ENCODE results near the gene VPS26B.

Gene VPS26B

DNA sequence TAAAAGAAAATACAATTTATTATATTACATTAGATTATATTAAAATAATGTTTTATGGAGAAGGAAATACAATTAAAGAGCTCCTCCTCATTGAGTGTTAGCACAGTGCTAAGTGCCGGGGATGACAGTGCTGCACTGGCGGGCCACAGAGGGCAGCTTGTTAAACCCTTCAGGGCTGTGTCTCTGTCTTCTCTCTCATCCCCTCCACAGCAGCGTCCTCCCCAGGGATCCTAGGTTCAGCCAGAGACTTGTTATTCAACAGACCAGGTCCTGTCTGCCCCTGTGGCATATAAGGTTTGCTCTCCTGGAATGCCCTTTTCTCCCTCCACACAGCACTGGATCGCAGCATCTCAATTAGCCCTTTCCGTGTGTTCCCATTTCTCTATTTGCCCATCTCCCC is 14.5 kb downstream of the VPS26B start:
- no peak overlapping the region for H3K4me3 ChIP-seq (ENCODE audit: low read depth, low read length)
- DNase-seq (ENCODE audit: low read depth): no peak
- TF ChIP-seq, protein P1, sequence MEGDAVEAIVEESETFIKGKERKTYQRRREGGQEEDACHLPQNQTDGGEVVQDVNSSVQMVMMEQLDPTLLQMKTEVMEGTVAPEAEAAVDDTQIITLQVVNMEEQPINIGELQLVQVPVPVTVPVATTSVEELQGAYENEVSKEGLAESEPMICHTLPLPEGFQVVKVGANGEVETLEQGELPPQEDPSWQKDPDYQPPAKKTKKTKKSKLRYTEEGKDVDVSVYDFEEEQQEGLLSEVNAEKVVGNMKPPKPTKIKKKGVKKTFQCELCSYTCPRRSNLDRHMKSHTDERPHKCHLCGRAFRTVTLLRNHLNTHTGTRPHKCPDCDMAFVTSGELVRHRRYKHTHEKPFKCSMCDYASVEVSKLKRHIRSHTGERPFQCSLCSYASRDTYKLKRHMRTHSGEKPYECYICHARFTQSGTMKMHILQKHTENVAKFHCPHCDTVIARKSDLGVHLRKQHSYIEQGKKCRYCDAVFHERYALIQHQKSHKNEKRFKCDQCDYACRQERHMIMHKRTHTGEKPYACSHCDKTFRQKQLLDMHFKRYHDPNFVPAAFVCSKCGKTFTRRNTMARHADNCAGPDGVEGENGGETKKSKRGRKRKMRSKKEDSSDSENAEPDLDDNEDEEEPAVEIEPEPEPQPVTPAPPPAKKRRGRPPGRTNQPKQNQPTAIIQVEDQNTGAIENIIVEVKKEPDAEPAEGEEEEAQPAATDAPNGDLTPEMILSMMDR (conservative IDR thresholded peaks at IDR 0.05; ENCODE audit: low read depth, low read length): no peak

- TF ChIP-seq, protein P1 (conservative IDR thresholded peaks at IDR 0.05; ENCODE audit: low read depth, low read length): no peak
- no peak overlapping the region for H3K4me3 ChIP-seq (ENCODE audit: low read depth, low read length)
- DNase-seq (ENCODE audit: low read depth): no peak
Observed at GRCh38 chr11:134240592-134240991, 16.1 kb downstream of the VPS26B start.

DNA sequence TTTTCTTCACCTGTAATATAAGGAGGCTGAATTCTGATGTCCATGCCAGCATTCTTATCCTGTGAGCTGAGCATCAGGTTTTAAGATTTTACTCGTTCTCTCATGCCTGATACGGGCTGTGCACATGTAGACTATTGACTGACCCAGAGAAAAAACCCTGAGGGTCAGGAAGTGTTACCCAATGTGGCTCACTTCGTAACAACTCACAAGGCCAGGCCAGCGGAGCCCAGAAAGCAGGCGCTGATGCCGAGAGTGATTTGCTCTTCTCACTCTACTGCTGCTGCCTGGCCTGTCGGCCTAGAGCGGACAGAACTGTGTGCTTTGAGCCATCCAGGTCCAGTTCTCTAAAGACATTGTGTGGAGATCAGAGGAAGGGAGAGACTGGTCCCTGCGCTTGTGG is 17.9 kb downstream of the VPS26B start:
- TF ChIP-seq, protein P1 (conservative IDR thresholded peaks at IDR 0.05; ENCODE audit: low read depth, low read length): no peak
- no peak overlapping the region for H3K4me3 ChIP-seq (ENCODE audit: low read depth, low read length)
- DNase-seq (ENCODE audit: low read depth): no peak

DNA sequence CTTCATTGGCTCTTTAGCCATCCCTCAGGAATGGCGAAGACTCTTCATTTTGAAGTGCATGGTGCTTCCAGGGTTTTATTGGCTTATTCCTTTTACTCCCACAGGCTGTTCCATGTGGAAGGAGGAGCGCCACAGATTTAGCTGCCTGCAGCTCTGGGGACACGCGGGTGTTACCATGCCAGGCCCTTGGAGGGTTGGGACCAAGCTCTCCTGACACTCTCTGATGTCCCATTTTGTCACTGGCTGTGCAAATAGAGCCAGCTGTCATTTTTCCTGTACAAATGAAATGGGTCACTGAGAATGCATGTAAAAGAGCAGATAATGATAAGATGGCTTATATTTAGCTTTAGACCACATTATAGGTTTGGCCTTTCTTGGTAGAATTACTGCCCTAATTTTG is 19.4 kb downstream of the VPS26B start:
- H3K4me3 ChIP-seq (ENCODE audit: low read depth, low read length): no peak overlapping the region
- DNase-seq (ENCODE audit: low read depth): no peak
- TF ChIP-seq, protein P1 (conservative IDR thresholded peaks at IDR 0.05; ENCODE audit: low read depth, low read length): no peak

DNA sequence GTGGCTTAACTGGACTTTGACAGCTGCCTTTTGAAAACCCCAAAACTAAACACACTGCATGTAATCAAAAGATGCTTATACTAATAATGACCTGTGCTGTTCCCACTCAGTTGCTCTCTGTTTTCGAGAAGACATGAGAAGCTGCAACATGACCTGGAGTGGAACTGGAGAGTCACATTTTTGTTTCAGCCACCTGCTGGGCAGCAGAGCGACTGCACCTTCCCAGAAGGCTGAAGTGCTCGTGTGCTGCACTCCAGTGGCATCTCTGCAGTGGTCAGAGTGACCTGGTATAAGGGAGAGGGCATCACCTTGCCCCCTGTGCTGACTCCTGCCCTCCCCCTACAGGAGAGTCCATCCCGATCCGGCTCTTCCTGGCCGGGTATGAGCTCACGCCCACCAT is 20.1 kb downstream of the VPS26B start:
- no peak overlapping the region for H3K4me3 ChIP-seq (ENCODE audit: low read depth, low read length)
- TF ChIP-seq, protein P1 (conservative IDR thresholded peaks at IDR 0.05; ENCODE audit: low read depth, low read length): peak; percentile 70
- peak; percentile 64 for DNase-seq (ENCODE audit: low read depth)

DNA sequence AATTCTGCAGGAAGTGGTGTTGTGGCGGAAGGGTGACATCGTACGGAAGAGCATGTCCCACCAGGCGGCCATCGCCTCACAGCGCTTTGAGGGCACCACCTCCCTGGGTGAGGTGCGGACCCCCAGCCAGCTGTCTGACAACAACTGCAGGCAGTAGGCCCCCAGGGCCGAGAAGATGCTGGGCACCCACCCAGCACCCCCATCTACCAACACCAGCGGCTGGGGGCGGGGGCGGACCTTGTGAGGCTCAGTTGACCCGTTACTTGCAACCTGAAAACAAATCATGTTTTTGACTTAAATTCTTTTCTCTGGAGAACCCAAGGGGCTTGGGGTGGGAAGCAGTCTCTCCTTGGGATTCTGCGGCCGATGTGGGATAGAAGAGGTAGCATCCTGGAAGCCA is 21.0 kb downstream of the VPS26B start:
- no peak overlapping the region for H3K4me3 ChIP-seq (ENCODE audit: low read depth, low read length)
- TF ChIP-seq, protein P1 (conservative IDR thresholded peaks at IDR 0.05; ENCODE audit: low read depth, low read length): no peak
- no peak for DNase-seq (ENCODE audit: low read depth)

- no peak for DNase-seq (ENCODE audit: low read depth)
- no peak overlapping the region for H3K4me3 ChIP-seq (ENCODE audit: low read depth, low read length)
- TF ChIP-seq, protein P1 (conservative IDR thresholded peaks at IDR 0.05; ENCODE audit: low read depth, low read length): no peak
Observed at GRCh38 chr11:134246100-134246499, 21.6 kb downstream of the VPS26B start.

All from choroid plexus epithelial cell (primary cell).